HG02938 (cell line): ENCODE results near the gene GNL2.
"Not testable (repeated sequence)": the region's sequence is repeated elsewhere in the genome, so short reads cannot be mapped to it uniquely, and the experiment has no call there.

Source experiments
- ATAC-seq: cut with Tn5 transposase; IDR thresholded peaks from one replicate; pipeline ENCODE4 v1.9.1; 2021; ENCODE audit warnings: mild to moderate bottlenecking, moderate library complexity; ENCODE audit not compliant: unreplicated experiment

GNL2 gene

GRCh38 chr1:37518241-37518640, 77.5 kb downstream of the GNL2 start:
- ATAC-seq, result not testable (repeated sequence)

- no peak for ATAC-seq
Measured at GRCh38 chr1:37517569-37517968, 78.2 kb downstream of the GNL2 start.
